Uterus (tissue), 2 donors: Measurements from ENCODE around the gene HLTF.

ENCODE experiments used
- POLR2A ChIP-seq, 2 donors: fragments of 450-650 bp; IDR thresholded peaks; one replicate each; pipeline ENCODE4 v1.6.1; 2016; ENCODE audit warnings: antibody characterized with exemption in 2 of 2, mild to moderate bottlenecking in 1 of 2, moderate library complexity in 1 of 2
- TF ChIP-seq, protein P1 (sequence below), 4 experiments: fragments of 200-600 bp in 2 of 4; fragments of 450-650 bp in 2 of 4; sonication (generic) in 2 of 4; IDR thresholded peaks; one replicate each; pipeline ENCODE4 v1.5.1; 2016 to 2019; ENCODE audit warnings: antibody characterized with exemption in 4 of 4, mild to moderate bottlenecking in 2 of 4, moderate library complexity in 1 of 4

DNA sequence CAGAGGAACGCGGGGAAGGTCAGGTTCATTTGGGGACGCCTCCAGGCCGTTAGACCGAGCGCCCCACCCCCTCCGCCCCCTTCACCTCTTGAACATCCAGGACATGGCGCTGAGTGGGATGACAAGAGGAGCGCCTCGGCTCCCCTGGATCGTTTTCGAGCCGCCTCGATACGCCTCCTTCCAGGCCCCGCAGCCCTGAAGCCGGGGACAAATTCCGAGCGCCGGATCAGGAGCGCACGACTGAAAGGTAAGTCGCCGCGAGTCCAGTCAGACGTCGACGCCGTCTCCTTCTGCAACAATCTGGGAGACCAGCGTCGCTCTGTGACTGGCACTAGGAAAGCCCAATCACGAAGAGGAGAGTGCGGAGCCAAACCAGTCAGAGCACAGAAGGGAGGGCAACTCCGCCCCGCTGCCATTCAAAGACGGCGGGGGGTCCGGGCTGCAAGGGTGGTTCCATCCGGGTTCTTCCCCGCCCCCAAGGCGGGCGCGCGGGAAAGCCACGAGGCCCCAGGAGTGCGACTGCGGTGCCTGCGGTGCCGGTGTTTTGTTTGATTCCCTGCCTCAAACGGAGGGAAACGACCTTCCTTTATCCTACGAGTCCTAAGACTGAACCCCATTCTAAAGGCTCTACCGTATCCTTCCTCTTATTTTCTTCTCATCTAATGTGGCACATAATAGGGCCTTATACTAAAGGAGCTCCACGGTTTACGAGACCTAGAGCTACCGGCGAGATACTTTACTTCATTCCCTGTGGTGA lies at the start of gene HLTF:
- peak; percentile 64 to 66 for TF ChIP-seq POLR2A (IDR thresholded peaks at IDR 0.05)
- TF ChIP-seq, protein P1, sequence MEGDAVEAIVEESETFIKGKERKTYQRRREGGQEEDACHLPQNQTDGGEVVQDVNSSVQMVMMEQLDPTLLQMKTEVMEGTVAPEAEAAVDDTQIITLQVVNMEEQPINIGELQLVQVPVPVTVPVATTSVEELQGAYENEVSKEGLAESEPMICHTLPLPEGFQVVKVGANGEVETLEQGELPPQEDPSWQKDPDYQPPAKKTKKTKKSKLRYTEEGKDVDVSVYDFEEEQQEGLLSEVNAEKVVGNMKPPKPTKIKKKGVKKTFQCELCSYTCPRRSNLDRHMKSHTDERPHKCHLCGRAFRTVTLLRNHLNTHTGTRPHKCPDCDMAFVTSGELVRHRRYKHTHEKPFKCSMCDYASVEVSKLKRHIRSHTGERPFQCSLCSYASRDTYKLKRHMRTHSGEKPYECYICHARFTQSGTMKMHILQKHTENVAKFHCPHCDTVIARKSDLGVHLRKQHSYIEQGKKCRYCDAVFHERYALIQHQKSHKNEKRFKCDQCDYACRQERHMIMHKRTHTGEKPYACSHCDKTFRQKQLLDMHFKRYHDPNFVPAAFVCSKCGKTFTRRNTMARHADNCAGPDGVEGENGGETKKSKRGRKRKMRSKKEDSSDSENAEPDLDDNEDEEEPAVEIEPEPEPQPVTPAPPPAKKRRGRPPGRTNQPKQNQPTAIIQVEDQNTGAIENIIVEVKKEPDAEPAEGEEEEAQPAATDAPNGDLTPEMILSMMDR (IDR thresholded peaks at IDR 0.05): no peak
